OCI-LY1 (cell line): ENCODE results near the gene TRAF6.

Source experiments
- EZH2 ChIP-seq: fragments of 200-600 bp; sonication (generic), shearing (Covaris generic); IDR thresholded peaks from 2 replicates; pipeline ENCODE4 v1.8.0; 2017; ENCODE audit warnings: borderline replicate concordance, mixed run types, mild to moderate bottlenecking, antibody characterized with exemption, low read length, moderate library complexity, mixed read lengths
- TF ChIP-seq, protein P1 (sequence below): fragments of 200-600 bp; sonication (generic), shearing (Covaris generic); IDR thresholded peaks from 2 replicates; pipeline ENCODE4 v1.5.1; 2017; ENCODE audit warnings: mild to moderate bottlenecking, antibody characterized with exemption, low read length, moderate library complexity, mixed read lengths

DNA sequence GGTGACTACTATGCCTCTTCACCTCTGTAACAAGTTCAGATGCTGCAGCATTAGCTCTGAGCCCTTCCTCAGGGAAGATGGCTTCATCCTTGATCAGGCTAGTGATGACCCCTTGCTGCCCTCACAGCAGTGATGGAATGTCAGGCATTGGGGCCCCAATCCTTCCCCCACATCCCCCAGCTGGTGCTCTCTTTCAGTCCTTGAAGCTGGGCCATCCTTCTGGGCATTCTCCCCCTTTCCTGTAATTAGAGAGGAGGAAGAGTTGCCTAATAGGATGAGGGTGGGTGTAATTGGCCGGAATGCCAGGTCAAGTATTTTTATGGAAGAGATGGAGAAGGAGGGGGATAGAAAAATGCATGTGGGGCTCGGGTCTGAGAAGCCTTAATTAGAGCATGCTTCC lies 62.6 kb downstream of the TRAF6 start:
- TF ChIP-seq, protein P1, sequence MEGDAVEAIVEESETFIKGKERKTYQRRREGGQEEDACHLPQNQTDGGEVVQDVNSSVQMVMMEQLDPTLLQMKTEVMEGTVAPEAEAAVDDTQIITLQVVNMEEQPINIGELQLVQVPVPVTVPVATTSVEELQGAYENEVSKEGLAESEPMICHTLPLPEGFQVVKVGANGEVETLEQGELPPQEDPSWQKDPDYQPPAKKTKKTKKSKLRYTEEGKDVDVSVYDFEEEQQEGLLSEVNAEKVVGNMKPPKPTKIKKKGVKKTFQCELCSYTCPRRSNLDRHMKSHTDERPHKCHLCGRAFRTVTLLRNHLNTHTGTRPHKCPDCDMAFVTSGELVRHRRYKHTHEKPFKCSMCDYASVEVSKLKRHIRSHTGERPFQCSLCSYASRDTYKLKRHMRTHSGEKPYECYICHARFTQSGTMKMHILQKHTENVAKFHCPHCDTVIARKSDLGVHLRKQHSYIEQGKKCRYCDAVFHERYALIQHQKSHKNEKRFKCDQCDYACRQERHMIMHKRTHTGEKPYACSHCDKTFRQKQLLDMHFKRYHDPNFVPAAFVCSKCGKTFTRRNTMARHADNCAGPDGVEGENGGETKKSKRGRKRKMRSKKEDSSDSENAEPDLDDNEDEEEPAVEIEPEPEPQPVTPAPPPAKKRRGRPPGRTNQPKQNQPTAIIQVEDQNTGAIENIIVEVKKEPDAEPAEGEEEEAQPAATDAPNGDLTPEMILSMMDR = no peak
- TF ChIP-seq EZH2 = no peak
